VCaP (cell line): Measurements from ENCODE around the gene DHRS7B.
A peak's percentile ranks its signal among the peaks of the same experiment; 100 is the strongest.

Experiments
- H3K27ac ChIP-seq: fragments of 450-650 bp; 2 replicates; pipeline ENCODE4 v1.5.1; 2017
- CTCF ChIP-seq: fragments of 450-650 bp; conservative IDR thresholded peaks from 2 replicates; pipeline ENCODE4 v1.5.1; 2017; ENCODE audit warnings: mild to moderate bottlenecking, moderate library complexity

DHRS7B gene

GRCh38 chr17:21161498-21162393 is 35.0 kb downstream of the DHRS7B start:
- peak overlapping the region; percentile 37 for H3K27ac ChIP-seq
- no peak for TF ChIP-seq CTCF

GRCh38 chr17:21162394-21162775 is 35.6 kb downstream of the DHRS7B start:
- peak overlapping the region; percentile 37 for H3K27ac ChIP-seq
- no peak for TF ChIP-seq CTCF

DNA sequence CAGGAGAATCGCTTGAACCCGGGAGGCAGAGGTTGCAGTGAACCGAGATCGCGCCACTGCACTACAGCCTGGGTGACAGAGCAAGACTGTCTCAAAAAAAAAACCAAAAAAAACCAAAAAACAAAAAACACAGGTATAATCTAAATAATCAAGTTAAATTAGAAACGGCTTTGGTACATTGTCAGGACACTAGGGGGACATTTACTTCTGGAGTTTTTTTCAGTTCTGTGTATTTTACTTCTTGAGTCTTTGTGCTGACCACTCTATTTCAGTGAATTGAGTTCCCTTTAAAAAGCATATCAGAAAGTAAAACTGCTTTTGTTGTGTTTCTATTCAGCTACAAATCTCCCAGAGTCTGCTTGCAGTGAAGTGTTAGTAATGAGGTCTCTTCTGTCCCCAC is 36.3 kb downstream of the DHRS7B start:
- peak overlapping the region; percentile 37 for H3K27ac ChIP-seq
- TF ChIP-seq CTCF: no peak

- H3K27ac ChIP-seq: no peak overlapping the region
- TF ChIP-seq CTCF: no peak
Observed at GRCh38 chr17:21164216-21164615, 37.5 kb downstream of the DHRS7B start.

DNA sequence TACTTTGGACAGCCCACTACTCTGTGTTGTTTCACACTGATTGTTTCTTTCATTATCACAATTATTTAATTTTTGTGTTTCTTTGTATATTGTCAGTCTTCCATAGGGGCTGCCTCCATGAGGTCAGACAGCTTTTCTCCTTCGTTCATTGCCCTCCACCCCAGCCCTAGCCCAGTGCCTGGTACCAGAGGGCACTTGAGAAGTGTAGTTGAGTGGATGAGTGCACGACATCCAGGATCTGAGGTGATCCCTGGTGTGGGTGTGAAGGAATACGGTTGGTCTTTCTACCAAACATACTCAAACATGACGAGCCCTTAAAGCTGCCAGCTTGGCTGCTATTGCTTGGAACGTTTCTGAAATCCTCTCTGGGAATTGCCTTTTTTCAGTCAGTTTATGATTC is 37.9 kb downstream of the DHRS7B start:
- no peak overlapping the region for H3K27ac ChIP-seq
- TF ChIP-seq CTCF: no peak

DNA sequence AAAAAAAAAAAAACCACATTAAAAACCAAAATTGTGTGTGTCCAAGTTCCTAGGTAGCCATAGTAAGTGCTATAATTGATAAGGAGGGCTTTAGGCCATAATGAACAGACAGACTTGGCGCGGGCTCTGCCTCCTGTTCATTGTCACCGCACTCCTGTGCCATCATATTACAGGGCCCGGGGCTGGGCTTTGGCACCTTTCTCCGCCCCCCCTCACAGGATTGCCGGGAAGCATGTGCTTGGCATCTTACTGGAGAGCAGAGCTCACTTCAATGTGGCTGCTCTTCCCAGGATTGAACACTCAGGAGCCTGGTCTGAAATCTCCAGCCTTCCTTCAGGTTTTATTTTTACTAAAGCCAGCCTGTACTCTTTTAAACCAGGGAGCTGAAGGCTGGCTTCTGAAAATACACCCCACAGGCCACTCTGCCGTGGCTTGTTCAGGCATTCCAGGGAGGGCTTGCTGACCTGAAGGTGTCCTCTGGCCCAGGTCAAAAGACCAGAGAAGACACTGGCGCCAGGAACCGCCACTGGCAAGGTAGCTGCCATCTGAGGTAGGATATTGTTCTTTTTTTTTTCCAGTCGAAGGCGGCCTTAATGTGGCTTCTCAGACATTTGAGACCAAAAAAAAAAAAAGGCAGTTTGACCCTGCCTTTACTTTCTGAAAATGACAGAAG is 39.3 kb downstream of the DHRS7B start:
- no peak for TF ChIP-seq CTCF
- H3K27ac ChIP-seq: no peak overlapping the region

- no peak for TF ChIP-seq CTCF
- no peak overlapping the region for H3K27ac ChIP-seq
Observed at GRCh38 chr17:21166595-21167210, 39.9 kb downstream of the DHRS7B start.
